GM06990 (cell line): ENCODE results near the gene SNX27.

Source experiments
- DNase-seq: peaks from one replicate; pipeline ENCODE4 v3.0.0-alpha.2; 2011; ENCODE audit not compliant: insufficient read length; ENCODE audit errors: extremely low read depth
- H3K27me3 ChIP-seq: replicated peaks from 2 replicates; pipeline ENCODE4 v1.6.0; 2011; ENCODE audit warnings: low read length; ENCODE audit not compliant: control insufficient read depth, insufficient read depth
- H3K36me3 ChIP-seq: 2 replicates; pipeline ENCODE4 v1.5.1; 2011; ENCODE audit warnings: low read length; ENCODE audit not compliant: control insufficient read depth, insufficient read depth
- H3K4me3 ChIP-seq: replicated peaks from 2 replicates; pipeline ENCODE4 v1.5.1; 2011; ENCODE audit warnings: low read depth, mild to moderate bottlenecking, control low read depth, low read length
- CTCF ChIP-seq: IDR thresholded peaks from 2 replicates; pipeline ENCODE4 v1.5.1; 2011; ENCODE audit warnings: low read length, control low read depth, mild to moderate bottlenecking, inconsistent platforms; ENCODE audit not compliant: insufficient read depth, poor library complexity, severe bottlenecking

SNX27 gene

GRCh38 chr1:151619489-151620093, 7.7 kb downstream of the SNX27 start:
- Histone ChIP-seq H3K27me3 (no peaks in the 10 kb centered on the region), H3K36me3 (no peaks in the 10 kb centered on the region; the same call in 1 of the 2 replicates), H3K4me3 (no peak overlapping the region)
- no peak for TF ChIP-seq CTCF
- no peak for DNase-seq

- H3K4me3 ChIP-seq: no peak overlapping the region
- no peaks in the 10 kb centered on the region; the same call in 1 of the 2 replicates for H3K36me3 ChIP-seq
- no peaks in the 10 kb centered on the region for H3K27me3 ChIP-seq
- no peak for DNase-seq
- TF ChIP-seq CTCF: no peak
These were observed 8.4 kb downstream of the SNX27 start for GRCh38 chr1:151620286-151620685.

- no peak for TF ChIP-seq CTCF
- DNase-seq: no peak
- Histone ChIP-seq H3K27me3 (no peaks in the 10 kb centered on the region), H3K4me3 (no peak overlapping the region), H3K36me3 (no peaks in the 10 kb centered on the region; the same call in 1 of the 2 replicates)
These were observed 9.5 kb downstream of the SNX27 start for GRCh38 chr1:151621351-151621750.

GRCh38 chr1:151624783-151625182, 12.9 kb downstream of the SNX27 start:
- TF ChIP-seq CTCF: no peak
- DNase-seq: no peak

GRCh38 chr1:151626740-151627334, 15.0 kb downstream of the SNX27 start:
- DNase-seq: no peak
- no peaks in the 10 kb centered on the region; the same call in 1 of the 2 replicates for H3K36me3 ChIP-seq
- no peaks in the 10 kb centered on the region for H3K27me3 ChIP-seq
- no peak overlapping the region for H3K4me3 ChIP-seq
- TF ChIP-seq CTCF: no peak

More at GRCh38 chr1:151624783-151625182, 12.9 kb downstream of the SNX27 start:
- Histone ChIP-seq H3K4me3 (no peak overlapping the region), H3K27me3 (no peaks in the 10 kb centered on the region), H3K36me3 (no peaks in the 10 kb centered on the region; the same call in 1 of the 2 replicates)
